Measurements from ENCODE around the gene GPATCH1.

- TF ChIP-seq, protein P1, sequence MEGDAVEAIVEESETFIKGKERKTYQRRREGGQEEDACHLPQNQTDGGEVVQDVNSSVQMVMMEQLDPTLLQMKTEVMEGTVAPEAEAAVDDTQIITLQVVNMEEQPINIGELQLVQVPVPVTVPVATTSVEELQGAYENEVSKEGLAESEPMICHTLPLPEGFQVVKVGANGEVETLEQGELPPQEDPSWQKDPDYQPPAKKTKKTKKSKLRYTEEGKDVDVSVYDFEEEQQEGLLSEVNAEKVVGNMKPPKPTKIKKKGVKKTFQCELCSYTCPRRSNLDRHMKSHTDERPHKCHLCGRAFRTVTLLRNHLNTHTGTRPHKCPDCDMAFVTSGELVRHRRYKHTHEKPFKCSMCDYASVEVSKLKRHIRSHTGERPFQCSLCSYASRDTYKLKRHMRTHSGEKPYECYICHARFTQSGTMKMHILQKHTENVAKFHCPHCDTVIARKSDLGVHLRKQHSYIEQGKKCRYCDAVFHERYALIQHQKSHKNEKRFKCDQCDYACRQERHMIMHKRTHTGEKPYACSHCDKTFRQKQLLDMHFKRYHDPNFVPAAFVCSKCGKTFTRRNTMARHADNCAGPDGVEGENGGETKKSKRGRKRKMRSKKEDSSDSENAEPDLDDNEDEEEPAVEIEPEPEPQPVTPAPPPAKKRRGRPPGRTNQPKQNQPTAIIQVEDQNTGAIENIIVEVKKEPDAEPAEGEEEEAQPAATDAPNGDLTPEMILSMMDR (conservative IDR thresholded peaks at IDR 0.05; ENCODE audit: low read depth, low read length), result no peak
- no peak for TF ChIP-seq EZH2 (IDR thresholded peaks at IDR 0.05; ENCODE audit: borderline replicate concordance, low read depth, low read length, poor library complexity, severe bottlenecking)
These were observed 15.0 kb downstream of the GPATCH1 start for GRCh38 chr19:33096005-33096404.
